Cerebellar cortex (tissue), 1 donor: ENCODE measurements around the gene CTNNA2.
"Not testable (repeated sequence)": the region's sequence is repeated elsewhere in the genome, so short reads cannot be mapped to it uniquely, and the experiment has no call there.

Source experiments
- DNase-seq: peaks from one replicate; pipeline ENCODE4 v3.0.0-alpha.2; 2015; ENCODE audit warnings: low spot score

The CTNNA2 gene

GRCh38 chr2:80148906-80149305, 636.1 kb downstream of the CTNNA2 start:
- no peak for DNase-seq

- no peak for DNase-seq
These were observed 637.1 kb downstream of the CTNNA2 start for GRCh38 chr2:80149991-80150390.

- no peak for DNase-seq
These were observed 638.4 kb downstream of the CTNNA2 start for GRCh38 chr2:80151248-80151647.

GRCh38 chr2:80151651-80152050, 638.8 kb downstream of the CTNNA2 start:
- DNase-seq = no peak

- no peak for DNase-seq
These were observed 640.3 kb downstream of the CTNNA2 start for GRCh38 chr2:80153151-80153550.

GRCh38 chr2:80153768-80154167, 640.9 kb downstream of the CTNNA2 start:
- DNase-seq = no peak

- no peak for DNase-seq
These were observed 641.5 kb downstream of the CTNNA2 start for GRCh38 chr2:80154231-80154915.

GRCh38 chr2:80164375-80164774, 651.5 kb downstream of the CTNNA2 start:
- no peak for DNase-seq

- no peak for DNase-seq
These were observed 653.8 kb downstream of the CTNNA2 start for GRCh38 chr2:80166483-80167171.

GRCh38 chr2:80167284-80167808, 654.5 kb downstream of the CTNNA2 start:
- DNase-seq = no peak

GRCh38 chr2:80168037-80168436, 655.2 kb downstream of the CTNNA2 start:
- no peak for DNase-seq

- DNase-seq = no peak
These were observed 656.0 kb downstream of the CTNNA2 start for GRCh38 chr2:80168801-80169200.

GRCh38 chr2:80169811-80170594, 657.2 kb downstream of the CTNNA2 start:
- DNase-seq = no peak

GRCh38 chr2:80185091-80185490, 672.2 kb downstream of the CTNNA2 start:
- DNase-seq = no peak

- no peak for DNase-seq
These were observed 673.4 kb downstream of the CTNNA2 start for GRCh38 chr2:80186262-80186661.

- no peak for DNase-seq
These were observed 674.3 kb downstream of the CTNNA2 start for GRCh38 chr2:80187156-80187555.

- no peak for DNase-seq
These were observed 677.3 kb downstream of the CTNNA2 start for GRCh38 chr2:80190166-80190565.

- DNase-seq = no peak
These were observed 680.7 kb downstream of the CTNNA2 start for GRCh38 chr2:80193566-80193965.

- no peak for DNase-seq
These were observed 682.2 kb downstream of the CTNNA2 start for GRCh38 chr2:80195034-80195433.

GRCh38 chr2:80198042-80198441, 685.2 kb downstream of the CTNNA2 start:
- DNase-seq = no peak

GRCh38 chr2:80199504-80199903, 686.7 kb downstream of the CTNNA2 start:
- DNase-seq = no peak

GRCh38 chr2:80203929-80204328, 691.1 kb downstream of the CTNNA2 start:
- DNase-seq = not testable (repeated sequence)

GRCh38 chr2:80205498-80205897, 692.6 kb downstream of the CTNNA2 start:
- no peak for DNase-seq
